OCI-LY3 (cell line): ENCODE results near the gene COL4A2.
"Not testable (repeated sequence)": the region's sequence is repeated elsewhere in the genome, so short reads cannot be mapped to it uniquely, and the experiment has no call there.

Source experiments
- H2AFZ ChIP-seq: fragments of 200-600, 300-600 bp; shearing (Covaris generic); 2 replicates; pipeline ENCODE4 v1.6.0; 2014; ENCODE audit warnings: antibody characterized with exemption, low read depth, low read length
- H3K27ac ChIP-seq: fragments of 200-600, 300-600 bp; sonication (generic); 2 replicates; pipeline ENCODE4 v1.5.1; 2014; ENCODE audit warnings: mild to moderate bottlenecking, low read length, moderate library complexity, mixed read lengths
- H3K27me3 ChIP-seq: fragments of 200-600, 300-600 bp; sonication (generic); 2 replicates; pipeline ENCODE4 v1.6.1; 2014; ENCODE audit warnings: low read depth, low read length, mixed read lengths
- H3K36me3 ChIP-seq: fragments of 200-600, 300-600 bp; sonication (generic); replicated peaks from 2 replicates; pipeline ENCODE3; 2014; ENCODE audit warnings: low read depth, low read length, mixed read lengths
- H3K4me1 ChIP-seq: fragments of 300-600, 200-600 bp; sonication (generic); 2 replicates; pipeline ENCODE4 v1.6.1; 2014; ENCODE audit warnings: low read length, mixed read lengths
- H3K4me2 ChIP-seq: fragments of 200-600, 300-600 bp; sonication (generic); 2 replicates; pipeline ENCODE4 v1.6.1; 2014; ENCODE audit warnings: low read length, mixed read lengths
- H3K4me3 ChIP-seq: fragments of 300-600, 200-600 bp; sonication (generic); 2 replicates; pipeline ENCODE4 v1.5.1; 2014; ENCODE audit warnings: antibody characterized with exemption, mild to moderate bottlenecking, low read length, moderate library complexity
- H3K79me2 ChIP-seq: fragments of 300-600, 200-600 bp; shearing (Covaris generic); 2 replicates; pipeline ENCODE4 v1.6.1; 2014; ENCODE audit warnings: mild to moderate bottlenecking, low read length, mixed read lengths
- H3K9ac ChIP-seq: fragments of 300-600, 200-600 bp; shearing (Covaris generic); 2 replicates; pipeline ENCODE4 v1.6.0; 2014; ENCODE audit warnings: mild to moderate bottlenecking, low read length, moderate library complexity
- H3K9me3 ChIP-seq: fragments of 200-600, 300-600 bp; shearing (Covaris generic); 2 replicates; pipeline ENCODE4 v1.6.1; 2014; ENCODE audit warnings: low read length, mixed read lengths; ENCODE audit not compliant: insufficient read depth
- H4K20me1 ChIP-seq: fragments of 200-600, 300-600 bp; sonication (generic); 2 replicates; pipeline ENCODE4 v1.6.1; 2016; ENCODE audit warnings: low read length, mixed read lengths; ENCODE audit not compliant: insufficient read depth
- EZH2phosphoT487 ChIP-seq: fragments of 200-600 bp; shearing (Covaris generic); IDR thresholded peaks from 2 replicates; pipeline ENCODE4 v1.6.1; 2018; ENCODE audit warnings: antibody characterized with exemption, mixed run types, low read depth
- TF ChIP-seq, protein P1 (sequence below): fragments of 200-600, 300-600 bp; sonication (generic); IDR thresholded peaks from 2 replicates; pipeline ENCODE4 v1.5.1; 2014; ENCODE audit warnings: antibody characterized with exemption, low read length, low read depth

COL4A2 gene

DNA sequence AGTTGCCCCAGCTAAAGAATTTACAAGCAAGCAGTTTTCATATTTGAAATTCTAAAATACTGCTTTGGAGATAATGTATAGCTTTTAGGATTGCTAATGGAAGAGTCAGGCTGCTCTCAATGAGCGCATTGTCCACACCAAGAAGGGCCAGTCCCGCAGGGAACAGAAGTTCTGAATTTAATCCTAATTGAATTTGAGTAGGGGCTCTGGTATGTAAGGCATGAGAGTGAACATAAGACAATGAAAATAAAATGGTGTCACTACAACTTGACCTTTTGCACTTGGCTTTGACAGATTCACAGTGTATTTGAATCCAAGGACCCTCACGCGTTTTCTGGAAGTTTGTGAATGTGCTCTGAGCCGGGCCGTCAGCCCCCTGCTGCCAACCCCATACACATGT lies 221.8 kb downstream of the COL4A2 start:
- H3K4me2 ChIP-seq, result no peak overlapping the region
- no peaks in the 10 kb centered on the region; the same call in 1 of the 2 replicates for H3K9me3 ChIP-seq
- H3K4me1 ChIP-seq, result peaks cover 7% of the 10 kb centered on the region
- H3K9ac ChIP-seq, result no peak overlapping the region
- no peaks in the 10 kb centered on the region for H4K20me1 ChIP-seq
- no peak overlapping the region for H3K27ac ChIP-seq
- no peak overlapping the region for H2AFZ ChIP-seq
- no peaks in the 10 kb centered on the region for H3K36me3 ChIP-seq
- no peak overlapping the region for H3K4me3 ChIP-seq
- H3K79me2 ChIP-seq, result no peaks in the 10 kb centered on the region
- peaks cover 32% of the 10 kb centered on the region for H3K27me3 ChIP-seq
- no peak for TF ChIP-seq EZH2phosphoT487
- TF ChIP-seq, protein P1, sequence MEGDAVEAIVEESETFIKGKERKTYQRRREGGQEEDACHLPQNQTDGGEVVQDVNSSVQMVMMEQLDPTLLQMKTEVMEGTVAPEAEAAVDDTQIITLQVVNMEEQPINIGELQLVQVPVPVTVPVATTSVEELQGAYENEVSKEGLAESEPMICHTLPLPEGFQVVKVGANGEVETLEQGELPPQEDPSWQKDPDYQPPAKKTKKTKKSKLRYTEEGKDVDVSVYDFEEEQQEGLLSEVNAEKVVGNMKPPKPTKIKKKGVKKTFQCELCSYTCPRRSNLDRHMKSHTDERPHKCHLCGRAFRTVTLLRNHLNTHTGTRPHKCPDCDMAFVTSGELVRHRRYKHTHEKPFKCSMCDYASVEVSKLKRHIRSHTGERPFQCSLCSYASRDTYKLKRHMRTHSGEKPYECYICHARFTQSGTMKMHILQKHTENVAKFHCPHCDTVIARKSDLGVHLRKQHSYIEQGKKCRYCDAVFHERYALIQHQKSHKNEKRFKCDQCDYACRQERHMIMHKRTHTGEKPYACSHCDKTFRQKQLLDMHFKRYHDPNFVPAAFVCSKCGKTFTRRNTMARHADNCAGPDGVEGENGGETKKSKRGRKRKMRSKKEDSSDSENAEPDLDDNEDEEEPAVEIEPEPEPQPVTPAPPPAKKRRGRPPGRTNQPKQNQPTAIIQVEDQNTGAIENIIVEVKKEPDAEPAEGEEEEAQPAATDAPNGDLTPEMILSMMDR, result no peak

GRCh38 chr13:110529522-110530311 lies 222.6 kb downstream of the COL4A2 start:
- Histone ChIP-seq H3K9ac (no peak overlapping the region), H3K9me3 (no peaks in the 10 kb centered on the region; the same call in 1 of the 2 replicates), H3K4me1 (peaks cover 7% of the 10 kb centered on the region), H3K36me3 (no peaks in the 10 kb centered on the region), H2AFZ (no peak overlapping the region), H3K4me3 (no peak overlapping the region), H3K79me2 (no peaks in the 10 kb centered on the region), H3K4me2 (no peak overlapping the region), H3K27me3 (peaks cover 24% of the 10 kb centered on the region), H3K27ac (no peak overlapping the region), H4K20me1 (no peaks in the 10 kb centered on the region)
- TF ChIP-seq, protein P1, result no peak
- no peak for TF ChIP-seq EZH2phosphoT487

DNA sequence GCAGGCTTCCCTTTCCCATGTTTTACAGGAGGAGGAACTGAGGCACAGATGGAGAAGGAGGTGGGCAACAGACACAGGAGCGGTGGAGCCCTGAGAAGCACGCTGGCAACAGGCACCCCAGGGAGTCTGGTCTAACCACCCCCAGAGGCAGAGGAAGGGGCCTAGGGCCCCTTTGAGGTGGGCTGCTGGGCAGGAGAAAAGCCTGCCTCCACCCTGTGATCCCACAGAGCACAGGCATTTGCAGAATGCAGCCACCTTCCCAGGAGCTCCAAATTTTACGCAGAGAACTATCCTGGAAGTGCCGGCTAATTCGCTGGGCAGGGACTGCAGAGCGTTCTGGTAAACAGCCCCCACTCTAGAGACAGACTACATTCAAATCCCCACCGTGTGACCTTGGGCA lies 224.0 kb downstream of the COL4A2 start:
- TF ChIP-seq EZH2phosphoT487, result no peak
- TF ChIP-seq, protein P1, result no peak
- H2AFZ ChIP-seq, result no peak overlapping the region
- H3K27me3 ChIP-seq, result peaks cover 18% of the 10 kb centered on the region
- no peak overlapping the region for H3K9ac ChIP-seq
- H3K4me3 ChIP-seq, result no peak overlapping the region
- H3K4me2 ChIP-seq, result no peak overlapping the region
- H4K20me1 ChIP-seq, result no peaks in the 10 kb centered on the region
- no peaks in the 10 kb centered on the region; the same call in 1 of the 2 replicates for H3K9me3 ChIP-seq
- no peak overlapping the region for H3K27ac ChIP-seq
- peaks cover under 1% of the 10 kb centered on the region; the same call in 1 of the 2 replicates for H3K4me1 ChIP-seq
- H3K79me2 ChIP-seq, result no peaks in the 10 kb centered on the region
- no peaks in the 10 kb centered on the region for H3K36me3 ChIP-seq

- Histone ChIP-seq H3K9me3 (no peaks in the 10 kb centered on the region; the same call in 1 of the 2 replicates), H3K4me3 (no peak overlapping the region), H3K27me3 (peaks cover 13% of the 10 kb centered on the region), H3K27ac (no peak overlapping the region), H3K4me1 (peaks cover 3% of the 10 kb centered on the region; the same call in 1 of the 2 replicates), H3K36me3 (no peaks in the 10 kb centered on the region), H3K4me2 (no peak overlapping the region), H3K79me2 (no peaks in the 10 kb centered on the region), H3K9ac (no peak overlapping the region), H2AFZ (no peak overlapping the region), H4K20me1 (no peaks in the 10 kb centered on the region)
- TF ChIP-seq EZH2phosphoT487, result no peak
- TF ChIP-seq, protein P1, result no peak
Observed at GRCh38 chr13:110531671-110532083, 224.6 kb downstream of the COL4A2 start.

- not testable (repeated sequence) for H4K20me1 ChIP-seq, H3K9me3 ChIP-seq, H3K36me3 ChIP-seq, H3K9ac ChIP-seq, H3K79me2 ChIP-seq, H2AFZ ChIP-seq, H3K4me3 ChIP-seq, H3K27ac ChIP-seq, H3K27me3 ChIP-seq, H3K4me1 ChIP-seq, H3K4me2 ChIP-seq
Observed at GRCh38 chr13:110532258-110532657, 225.2 kb downstream of the COL4A2 start.
